WTC11 (cell line): ENCODE results near the gene ZBTB48. TPM values are rescaled to one million over a fixed set of nuclear protein-coding genes. Genes with fewer than 3 reads are reported as not detected.

ENCODE experiments used
- ATAC-seq: fragments of 200-7000 bp; cut with Tn5 transposase; 2 replicates; pipeline ENCODE4 v1.10.0; 2021; ENCODE audit warnings: mild to moderate bottlenecking, moderate library complexity
- CTCF ChIA-PET: fragments of 300-600 bp; sonication (Branson Sonifier 250); formaldehyde crosslinking; loops from one replicate; lab custom pipeline; 2021; ENCODE audit warnings: antibody characterized with exemption; lab: Charles Lee
- POLR2A ChIA-PET: fragments of 350-600 bp; sonication (Branson Sonifier 250); formaldehyde crosslinking; loops from one replicate; lab custom pipeline; 2021; ENCODE audit warnings: antibody characterized with exemption; lab: Charles Lee
- DNase-seq: peaks from one replicate; pipeline ENCODE4 v3.0.0; 2021; ENCODE audit warnings: low spot score
- H3K27ac Mint-ChIP-seq: 2 replicates; pipeline ENCODE4 v1.8.0; 2021; ENCODE audit warnings: mixed read lengths
- H3K27me3 Mint-ChIP-seq: 2 replicates; pipeline ENCODE4 v1.8.0; 2021; ENCODE audit warnings: low read depth, mild to moderate bottlenecking, moderate library complexity, mixed read lengths
- H3K36me3 Mint-ChIP-seq: 2 replicates; pipeline ENCODE4 v1.8.0; 2021; ENCODE audit warnings: mixed read lengths
- H3K4me1 Mint-ChIP-seq: 2 replicates; pipeline ENCODE4 v1.8.0; 2022; ENCODE audit warnings: mixed read lengths
- H3K4me3 Mint-ChIP-seq: 2 replicates; pipeline ENCODE4 v1.8.0; 2021; ENCODE audit warnings: mild to moderate bottlenecking, moderate library complexity, mixed read lengths
- H3K9me3 Mint-ChIP-seq: 2 replicates; pipeline ENCODE4 v1.8.0; 2021; ENCODE audit warnings: mixed read lengths
- ARID4B ChIP-seq: sonication (generic); formaldehyde crosslinking; IDR thresholded peaks from 2 replicates; pipeline ENCODE4 v1.8.0; 2023; ENCODE audit warnings: missing genetic modification reagents, mild to moderate bottlenecking, borderline replicate concordance
- E2F4 ChIP-seq: sonication (generic); formaldehyde crosslinking; IDR thresholded peaks from 2 replicates; pipeline ENCODE4 v1.8.1; 2022; ENCODE audit warnings: low read depth, mild to moderate bottlenecking, moderate library complexity, missing genetic modification reagents, borderline replicate concordance
- ERG ChIP-seq: fragments of 250-450 bp; sonication (Bioruptor Pico); IDR thresholded peaks from 2 replicates; pipeline ENCODE4 v1.8.0; 2021; ENCODE audit warnings: mild to moderate bottlenecking
- ETV6 ChIP-seq: sonication (generic); formaldehyde crosslinking; IDR thresholded peaks from 2 replicates; pipeline ENCODE4 v1.8.1; 2022; ENCODE audit warnings: mild to moderate bottlenecking, missing genetic modification reagents
- FOXJ3 ChIP-seq: sonication (generic); formaldehyde crosslinking; IDR thresholded peaks from 2 replicates; pipeline ENCODE4 v1.9.0; 2021; ENCODE audit warnings: missing genetic modification reagents, mild to moderate bottlenecking, borderline replicate concordance
- FOXK1 ChIP-seq: sonication (generic); formaldehyde crosslinking; IDR thresholded peaks from 2 replicates; pipeline ENCODE4 v1.8.0; 2022; ENCODE audit warnings: mild to moderate bottlenecking, moderate library complexity, missing genetic modification reagents
- GRHL2 ChIP-seq: fragments of 250-450 bp; sonication (Bioruptor Pico); IDR thresholded peaks from 2 replicates; pipeline ENCODE4 v1.8.0; 2022; ENCODE audit warnings: mild to moderate bottlenecking, moderate library complexity; ENCODE audit not compliant: insufficient replicate concordance, severe bottlenecking
- GTF2I ChIP-seq: fragments of 250-450 bp; sonication (Bioruptor Pico); conservative IDR thresholded peaks from 2 replicates; pipeline ENCODE4 v1.4.0; 2021; ENCODE audit warnings: mild to moderate bottlenecking
- HMGA2 ChIP-seq: fragments of 250-450 bp; sonication (Bioruptor Pico); IDR thresholded peaks from 2 replicates; pipeline ENCODE4 v1.4.0; 2021; ENCODE audit warnings: mild to moderate bottlenecking, moderate library complexity
- HMGXB4 ChIP-seq: sonication (generic); formaldehyde crosslinking; IDR thresholded peaks from 2 replicates; pipeline ENCODE4 v1.8.1; 2023; ENCODE audit warnings: mild to moderate bottlenecking, moderate library complexity, missing genetic modification reagents
- NFE2L1 ChIP-seq: sonication (generic); formaldehyde crosslinking; IDR thresholded peaks from 2 replicates; pipeline ENCODE4 v1.8.1; 2023; ENCODE audit warnings: missing genetic modification reagents
- ZNF232 ChIP-seq: sonication (generic); formaldehyde crosslinking; IDR thresholded peaks from 2 replicates; pipeline ENCODE4 v1.8.0; 2022; ENCODE audit warnings: mild to moderate bottlenecking, missing genetic modification reagents
- ZNF416 ChIP-seq: fragments of 250-450 bp; sonication (Bioruptor Pico); IDR thresholded peaks from 2 replicates; pipeline ENCODE4 v1.9.0; 2021; ENCODE audit warnings: mild to moderate bottlenecking, inconsistent platforms
- ZNF532 ChIP-seq: fragments of 250-450 bp; sonication (Bioruptor Pico); IDR thresholded peaks from 2 replicates; pipeline ENCODE4 v1.9.0; 2021; ENCODE audit warnings: mild to moderate bottlenecking, borderline replicate concordance
- ZNF671 ChIP-seq: fragments of 250-450 bp; sonication (Bioruptor Pico); IDR thresholded peaks from 2 replicates; pipeline ENCODE4 v1.8.0; 2021; ENCODE audit warnings: mild to moderate bottlenecking
- total RNA-seq: library from RNA; stranded (reverse); gene quantifications from 3 replicates; pipeline ENCODE4 v1.2.3, GENCODE V29; 2021

ZBTB48 gene
- total RNA-seq, 1 experiment from 2014 or later: 29.1 TPM

GRCh38 chr1:6627841-6628545 lies 48.2 kb downstream of the ZBTB48 start:
- Mint-ChIP-seq H3K36me3 (peaks cover 28% of the 10 kb centered on the region), H3K4me1 (peaks cover 14% of the 10 kb centered on the region), H3K9me3 (no peaks in the 10 kb centered on the region), H3K4me3 (peak overlapping the region; percentile 41; the same call in 1 of the 2 replicates), H3K27me3 (no peaks in the 10 kb centered on the region; the same call in 1 of the 2 replicates), H3K27ac (peak overlapping the region; percentile 9)
- ATAC-seq: no peak
- no peak for DNase-seq
- POLR2A ChIA-PET: no interaction called here
- no peak for TF ChIP-seq GTF2I (CRISPR knock-in tag)
- no peak for TF ChIP-seq ZNF532 (CRISPR knock-in tag)
- TF ChIP-seq ETV6: no peak
- no peak for TF ChIP-seq ZNF671
- no peak for TF ChIP-seq HMGA2
- CTCF ChIA-PET: no interaction called here

- Mint-ChIP-seq H3K4me3 (no peak overlapping the region), H3K9me3 (no peaks in the 10 kb centered on the region), H3K27ac (no peak overlapping the region), H3K36me3 (peaks cover 34% of the 10 kb centered on the region), H3K4me1 (peaks cover 12% of the 10 kb centered on the region), H3K27me3 (no peaks in the 10 kb centered on the region; the same call in 1 of the 2 replicates)
- ChIA-PET POLR2A (no interaction called here), CTCF (no interaction called here)
- ATAC-seq (no peak), DNase-seq (no peak)
- TF ChIP-seq ZNF232 (no peak), FOXJ3 (CRISPR knock-in tag) (no peak), GRHL2 (CRISPR knock-in tag) (no peak), ERG (CRISPR knock-in tag) (no peak), ZNF532 (CRISPR knock-in tag) (no peak), ZNF671 (no peak), NFE2L1 (CRISPR knock-in tag) (no peak), HMGXB4 (CRISPR knock-in tag) (no peak), E2F4 (CRISPR knock-in tag) (no peak), ARID4B (no peak), FOXK1 (CRISPR knock-in tag) (no peak), ZNF416 (CRISPR knock-in tag) (no peak)
Observed at GRCh38 chr1:6628971-6629479, 49.2 kb downstream of the ZBTB48 start.
